Parathyroid adenoma (tissue), 2 donors: Measurements from ENCODE around the gene RNF17.

Experiments
- H2AFZ ChIP-seq: fragments of 300-600 bp; sonication (generic); one replicate; pipeline ENCODE4 v1.7.0; 2017; ENCODE audit warnings: antibody characterized with exemption, mild to moderate bottlenecking
- H3K27ac ChIP-seq: fragments of 300-600 bp; sonication (generic); one replicate; pipeline ENCODE4 v1.7.0; 2017
- H3K27me3 ChIP-seq: fragments of 300-600 bp; sonication (generic); one replicate; pipeline ENCODE4 v1.7.0; 2017; ENCODE audit warnings: low read length; ENCODE audit not compliant: control insufficient read depth, insufficient read depth
- H3K36me3 ChIP-seq: fragments of 300-600 bp; sonication (generic); one replicate; pipeline ENCODE4 v1.7.0; 2017; ENCODE audit warnings: low read length; ENCODE audit not compliant: control insufficient read depth, insufficient read depth
- H3K4me1 ChIP-seq: fragments of 300-600 bp; sonication (generic); one replicate; pipeline ENCODE4 v1.7.0; 2017; ENCODE audit warnings: control low read depth
- H3K4me2 ChIP-seq: fragments of 300-600 bp; sonication (generic); one replicate; pipeline ENCODE4 v1.7.0; 2017; ENCODE audit warnings: low read length
- H3K4me3 ChIP-seq: fragments of 300-600 bp; sonication (generic); one replicate; pipeline ENCODE4 v1.7.0; 2017; ENCODE audit warnings: low read depth, low read length
- H3K79me2 ChIP-seq: fragments of 300-600 bp; sonication (generic); one replicate; pipeline ENCODE4 v1.7.0; 2017; ENCODE audit warnings: control low read depth
- H3K9ac ChIP-seq: fragments of 300-600 bp; sonication (generic); one replicate; pipeline ENCODE4 v1.7.0; 2017; ENCODE audit warnings: mild to moderate bottlenecking
- H3K9me3 ChIP-seq: fragments of 300-600 bp; sonication (generic); one replicate; pipeline ENCODE4 v1.7.0; 2017; ENCODE audit warnings: low read length; ENCODE audit not compliant: control insufficient read depth
- CTCF ChIP-seq: fragments of 300-600 bp; sonication (generic); IDR thresholded peaks from one replicate; pipeline ENCODE4 v1.7.0; 2017; ENCODE audit warnings: antibody characterized with exemption, mild to moderate bottlenecking
- donor health status: primary hyperparathyroidism.

The RNF17 gene

GRCh38 chr13:24718192-24718965 is 45.6 kb upstream of the RNF17 start:
- no peak overlapping the region for H3K9ac ChIP-seq

GRCh38 chr13:24719139-24719538 is 44.8 kb upstream of the RNF17 start:
- TF ChIP-seq CTCF = no peak
- no peaks in the 10 kb centered on the region for H3K9me3 ChIP-seq
- no peaks in the 10 kb centered on the region for H3K79me2 ChIP-seq
- H3K27ac ChIP-seq = no peak overlapping the region
- H3K4me2 ChIP-seq = no peak overlapping the region
- no peaks in the 10 kb centered on the region for H3K4me1 ChIP-seq
- H3K4me3 ChIP-seq = no peak overlapping the region
- H2AFZ ChIP-seq = no peak overlapping the region
- H3K27me3 ChIP-seq = no peaks in the 10 kb centered on the region
- H3K9ac ChIP-seq = no peak overlapping the region
- H3K36me3 ChIP-seq = no peaks in the 10 kb centered on the region

More at GRCh38 chr13:24718192-24718965, 45.6 kb upstream of the RNF17 start:
- H3K27ac ChIP-seq = no peak overlapping the region
- H3K4me1 ChIP-seq = no peaks in the 10 kb centered on the region
- no peak overlapping the region for H3K4me3 ChIP-seq
- no peaks in the 10 kb centered on the region for H3K27me3 ChIP-seq
- no peaks in the 10 kb centered on the region for H3K36me3 ChIP-seq
- H3K9me3 ChIP-seq = no peaks in the 10 kb centered on the region
- no peak overlapping the region for H2AFZ ChIP-seq
- no peak for TF ChIP-seq CTCF
- no peak overlapping the region for H3K4me2 ChIP-seq
- H3K79me2 ChIP-seq = no peaks in the 10 kb centered on the region

GRCh38 chr13:24723206-24723605 is 40.8 kb upstream of the RNF17 start:
- no peak overlapping the region for H2AFZ ChIP-seq
- H3K79me2 ChIP-seq = no peaks in the 10 kb centered on the region
- H3K4me1 ChIP-seq = no peaks in the 10 kb centered on the region
- TF ChIP-seq CTCF = no peak
- no peaks in the 10 kb centered on the region for H3K9me3 ChIP-seq
- no peaks in the 10 kb centered on the region for H3K36me3 ChIP-seq
- H3K27me3 ChIP-seq = no peaks in the 10 kb centered on the region
- H3K27ac ChIP-seq = no peak overlapping the region
- H3K9ac ChIP-seq = no peak overlapping the region
- H3K4me2 ChIP-seq = no peak overlapping the region
- no peak overlapping the region for H3K4me3 ChIP-seq

- no peak for TF ChIP-seq CTCF
- H3K4me1 ChIP-seq = no peaks in the 10 kb centered on the region
- no peaks in the 10 kb centered on the region for H3K9me3 ChIP-seq
- H3K36me3 ChIP-seq = no peaks in the 10 kb centered on the region
- H3K4me3 ChIP-seq = no peak overlapping the region
- H3K79me2 ChIP-seq = no peaks in the 10 kb centered on the region
- H3K27ac ChIP-seq = no peak overlapping the region
- H2AFZ ChIP-seq = no peak overlapping the region
- H3K27me3 ChIP-seq = no peaks in the 10 kb centered on the region
- no peak overlapping the region for H3K9ac ChIP-seq
- H3K4me2 ChIP-seq = no peak overlapping the region
These were observed 39.3 kb upstream of the RNF17 start for GRCh38 chr13:24724714-24725113.

GRCh38 chr13:24725379-24725778 is 38.6 kb upstream of the RNF17 start:
- no peak overlapping the region for H3K4me2 ChIP-seq
- no peak overlapping the region for H3K4me3 ChIP-seq
- H3K27ac ChIP-seq = no peak overlapping the region
- no peaks in the 10 kb centered on the region for H3K27me3 ChIP-seq
- no peak overlapping the region for H3K9ac ChIP-seq
- H3K36me3 ChIP-seq = no peaks in the 10 kb centered on the region
- H3K9me3 ChIP-seq = no peaks in the 10 kb centered on the region
- no peak overlapping the region for H2AFZ ChIP-seq
- no peak for TF ChIP-seq CTCF
- H3K79me2 ChIP-seq = no peaks in the 10 kb centered on the region
- no peaks in the 10 kb centered on the region for H3K4me1 ChIP-seq
